Measurements from ENCODE around the gene WNT6. TPM values are rescaled to one million over a fixed set of nuclear protein-coding genes. Genes with fewer than 3 reads are reported as not detected.

Gene WNT6
- total RNA-seq, 2 donors from 2014 or later = 0.23 to 0.24 TPM

DNA sequence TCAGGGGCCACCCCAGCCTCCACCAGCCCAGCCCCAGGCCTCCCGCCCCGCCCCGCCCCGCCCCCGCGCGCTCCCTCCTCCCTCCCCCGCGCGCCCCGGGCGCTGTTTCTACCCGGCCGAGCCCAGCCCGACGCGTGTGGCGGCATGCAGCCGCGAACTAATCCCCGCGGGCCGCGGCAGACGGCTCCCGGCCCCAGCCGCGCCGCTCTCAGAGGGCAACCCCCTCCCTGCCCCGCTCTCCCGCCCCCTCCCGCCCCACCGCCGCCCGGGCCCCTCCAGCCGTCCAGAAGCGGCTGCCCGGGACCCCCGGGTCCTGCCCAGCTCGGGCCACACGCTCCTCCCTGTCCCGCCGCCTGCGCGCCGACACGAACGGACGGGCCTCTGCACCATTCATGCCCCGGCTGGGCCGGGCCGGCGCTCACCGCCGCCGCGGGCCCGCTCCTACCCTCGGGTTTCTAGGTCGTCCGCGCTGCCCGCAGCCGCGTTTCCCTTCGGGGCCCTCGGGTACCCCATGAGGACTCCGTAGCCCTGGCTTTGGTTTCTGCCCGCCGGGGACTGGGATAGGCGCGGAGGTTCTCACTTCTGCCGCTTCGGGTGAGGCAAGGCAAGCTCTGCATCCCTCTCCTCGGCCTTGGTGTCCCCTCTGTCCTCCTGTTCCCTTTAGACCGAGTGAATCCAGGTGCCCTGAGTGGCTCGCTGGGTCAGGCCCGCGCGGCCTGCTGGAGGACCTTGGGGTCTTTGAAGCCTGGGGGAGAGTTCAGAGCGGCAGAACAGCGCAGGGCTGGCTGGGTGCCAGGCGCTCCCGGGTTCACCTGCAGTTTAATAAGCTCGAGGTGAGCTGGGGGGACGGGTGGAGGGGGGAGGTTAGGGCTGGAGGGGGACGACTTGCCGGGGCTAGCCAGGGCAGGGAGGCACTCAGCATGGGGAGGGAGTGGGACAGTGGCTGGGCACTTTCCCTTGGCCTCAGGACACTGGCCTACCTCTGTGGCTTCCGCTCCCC, 24.2 kb downstream of the WNT6 start:
- intact Hi-C loops (cut with DNase I) = no loop called here
- DNase-seq (ENCODE audit: low spot score) = peak; percentile 79

DNA sequence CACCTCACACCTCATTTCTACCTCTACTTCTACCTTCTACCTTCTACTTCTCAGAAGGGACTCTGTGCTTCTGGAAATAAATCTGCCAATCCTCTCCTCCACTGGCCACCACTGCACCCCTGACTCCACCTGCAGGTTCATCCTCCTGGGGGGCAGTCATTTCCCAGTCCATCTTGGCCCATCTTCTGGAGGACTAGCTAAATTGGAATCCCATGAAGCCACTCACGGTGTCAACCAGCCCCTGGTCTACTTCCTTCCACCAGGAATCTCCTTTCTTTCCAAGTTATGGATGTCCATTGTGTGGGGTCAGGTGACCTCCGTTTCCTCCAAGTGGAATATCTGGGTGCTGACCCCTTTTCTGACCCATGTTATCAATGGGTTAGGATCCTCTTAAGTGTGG, 24.9 kb downstream of the WNT6 start:
- intact Hi-C loops (cut with DNase I) = no loop called here
- DNase-seq (ENCODE audit: low spot score) = peak; percentile 52

DNA sequence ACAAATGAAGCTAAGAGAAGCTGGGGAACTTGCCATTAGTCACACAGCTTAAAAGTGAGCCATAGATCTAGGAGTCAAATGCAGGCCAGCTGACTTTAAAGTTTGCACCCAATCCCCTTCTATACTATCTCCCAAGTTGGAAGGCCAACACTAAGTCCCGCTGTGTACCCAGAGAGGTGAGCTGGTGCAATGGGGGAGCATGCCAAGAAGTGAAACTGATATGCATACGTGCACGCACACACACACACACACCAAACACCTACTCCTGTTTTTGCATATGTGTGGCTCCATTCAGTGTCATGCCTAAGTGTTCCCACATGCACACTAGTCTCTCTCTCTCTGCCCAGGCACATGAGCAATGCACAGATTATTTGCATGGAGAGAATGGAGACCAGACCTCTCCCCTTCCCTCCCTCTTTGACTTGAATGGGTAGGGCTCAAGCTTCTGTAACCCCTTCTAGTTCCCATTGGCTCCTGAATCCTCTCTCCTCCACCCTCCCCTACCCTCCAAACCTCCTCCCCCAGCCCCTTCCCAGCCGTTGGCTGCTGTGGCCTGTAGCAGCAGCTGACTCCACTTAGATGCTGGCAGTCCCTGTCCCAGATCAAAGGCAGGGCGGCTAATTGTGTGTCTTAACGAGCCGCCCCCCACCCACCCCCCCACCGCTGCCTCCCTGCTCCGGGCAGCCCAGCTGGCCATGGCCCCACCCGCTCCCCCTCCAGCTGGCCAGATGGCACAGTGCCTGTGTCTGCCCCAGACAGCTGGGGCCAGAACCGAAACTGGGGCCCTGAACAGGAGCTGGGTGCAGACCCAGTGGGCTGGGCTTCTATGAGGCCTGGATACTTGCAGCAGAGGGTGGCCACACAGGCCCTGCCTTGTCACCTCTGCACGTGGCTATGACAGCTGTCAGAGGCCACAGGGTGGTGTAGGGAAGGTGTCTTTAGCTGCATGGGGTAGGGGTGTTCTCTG, 26.7 kb downstream of the WNT6 start:
- peak; percentile 60 for DNase-seq (ENCODE audit: low spot score)
- intact Hi-C loops (cut with DNase I) = no loop called here

DNA sequence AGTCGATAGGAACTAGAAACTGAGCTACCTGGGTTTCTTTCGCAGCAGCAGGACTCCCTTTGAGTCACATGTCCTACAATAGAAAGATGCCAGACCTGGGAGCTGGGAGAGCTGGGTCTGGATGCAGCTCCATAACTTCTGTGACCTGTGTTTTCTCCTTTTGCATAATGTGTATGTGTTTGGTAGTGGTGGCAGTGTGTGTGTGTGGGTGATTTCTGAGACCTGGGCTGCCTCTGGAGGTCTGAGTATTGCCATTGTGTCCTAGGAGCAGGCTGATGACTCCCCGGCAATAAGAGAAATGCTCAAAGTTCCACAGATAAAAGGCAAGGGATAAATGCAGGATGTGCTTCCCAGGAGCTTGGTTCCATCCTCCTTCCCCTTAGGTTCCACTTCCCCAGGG, 27.5 kb downstream of the WNT6 start:
- peak; percentile 20 for DNase-seq (ENCODE audit: low spot score)
- intact Hi-C loops (cut with DNase I) = no loop called here

DNA sequence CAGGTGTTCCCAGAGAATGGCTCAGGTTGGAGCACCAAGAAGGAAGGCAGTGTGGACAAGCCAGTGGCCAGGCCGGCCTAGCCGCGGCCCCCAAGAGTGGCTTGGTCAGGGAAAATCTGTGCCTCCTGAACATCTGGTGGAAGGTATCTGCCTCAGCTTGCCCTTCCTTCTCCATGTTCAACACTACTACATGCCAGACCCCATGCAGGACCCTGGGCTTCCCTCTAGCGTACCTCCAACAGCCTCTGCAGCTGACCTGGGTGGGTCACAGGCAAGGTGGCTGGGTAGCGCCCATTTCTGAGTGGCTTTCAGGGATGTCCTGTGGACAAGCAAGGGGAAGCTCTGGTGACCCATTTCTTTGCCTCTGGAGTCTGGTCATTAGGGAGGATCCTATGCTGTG, 28.7 kb downstream of the WNT6 start:
- peak; percentile 20 for DNase-seq (ENCODE audit: low spot score)
- intact Hi-C loops (cut with DNase I) = no loop called here

DNA sequence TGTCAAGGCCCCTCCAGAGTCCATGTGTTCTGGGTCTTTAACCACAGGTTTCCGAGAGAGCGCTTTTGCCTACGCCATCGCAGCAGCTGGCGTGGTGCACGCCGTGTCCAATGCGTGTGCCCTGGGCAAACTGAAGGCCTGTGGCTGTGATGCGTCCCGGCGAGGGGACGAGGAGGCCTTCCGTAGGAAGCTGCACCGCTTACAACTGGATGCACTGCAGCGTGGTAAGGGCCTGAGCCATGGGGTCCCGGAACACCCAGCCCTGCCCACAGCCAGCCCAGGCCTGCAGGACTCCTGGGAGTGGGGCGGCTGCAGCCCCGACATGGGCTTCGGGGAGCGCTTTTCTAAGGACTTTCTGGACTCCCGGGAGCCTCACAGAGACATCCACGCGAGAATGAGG, 30.3 kb downstream of the WNT6 start:
- DNase-seq (ENCODE audit: low spot score) = peak; percentile 54
- intact Hi-C loops (cut with DNase I) = no loop called here

DNA sequence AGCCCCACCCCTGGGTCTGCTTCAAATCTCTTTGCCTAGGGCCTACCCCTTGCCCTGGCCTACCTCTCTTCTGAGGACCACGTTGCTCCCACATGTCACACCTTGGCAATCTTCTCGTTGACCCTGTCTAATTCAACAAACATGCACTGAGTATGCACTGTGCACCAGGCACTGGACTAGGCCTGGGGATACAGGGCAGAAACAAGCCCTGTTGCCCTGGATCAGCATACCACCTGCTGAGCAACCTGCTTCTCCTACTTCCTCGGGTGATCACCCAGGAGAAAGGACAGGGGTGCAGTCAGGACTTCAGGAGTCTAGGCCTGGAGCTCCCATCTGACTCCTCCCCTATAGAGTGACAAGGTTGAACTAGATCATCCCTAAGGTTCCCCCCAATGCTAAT, 30.8 kb downstream of the WNT6 start:
- DNase-seq (ENCODE audit: low spot score) = peak; percentile 46
- intact Hi-C loops (cut with DNase I) = no loop called here

DNA sequence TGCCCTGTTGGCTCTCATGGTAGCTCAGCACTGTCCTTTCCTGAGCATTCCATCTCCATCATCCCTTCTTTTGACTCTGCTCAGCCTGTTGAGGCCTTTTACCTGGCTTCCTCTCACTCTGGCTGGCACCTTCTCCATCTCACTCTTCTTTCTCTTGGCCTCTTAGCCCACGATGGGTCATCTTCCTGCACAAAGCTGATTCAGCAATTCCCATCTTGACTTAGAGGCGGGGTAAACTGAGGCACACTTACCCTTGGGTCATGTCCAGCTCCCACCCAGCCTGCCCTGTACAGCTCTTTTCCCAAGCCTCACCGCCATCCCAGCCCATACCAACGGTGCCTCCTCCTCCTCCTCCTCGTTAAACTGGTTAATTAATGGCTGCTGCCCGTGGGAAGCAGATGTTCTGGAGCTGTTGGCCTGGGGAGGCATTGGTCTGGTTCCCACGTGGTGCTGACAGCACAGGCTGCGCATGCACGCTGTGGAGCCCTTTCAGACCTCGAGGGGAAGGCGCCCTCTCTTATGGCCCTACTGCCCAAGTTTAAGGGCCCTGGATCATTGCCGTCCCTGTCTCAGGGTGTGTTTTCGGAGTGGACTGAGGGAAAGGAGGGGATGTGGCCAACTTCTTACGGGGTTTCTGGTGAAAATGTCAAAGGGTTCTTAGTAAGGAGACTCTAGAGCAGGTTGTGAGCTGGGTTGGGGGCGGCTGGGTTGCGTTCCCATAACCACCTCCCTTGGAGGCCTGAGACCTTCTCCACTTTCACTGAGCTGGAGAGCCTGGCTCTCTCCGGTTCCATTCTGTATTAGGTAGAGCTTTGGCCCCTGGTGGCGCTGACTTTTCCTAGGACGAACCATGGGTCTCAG, 31.9 kb downstream of the WNT6 start:
- DNase-seq (ENCODE audit: low spot score) = peak; percentile 63
- intact Hi-C loops (cut with DNase I) = loop anchor here in 1 of 2 donors (1.0 kb wide), 1 partner anchor 12 kb away; no protein-coding TSS in a partner anchor

DNA sequence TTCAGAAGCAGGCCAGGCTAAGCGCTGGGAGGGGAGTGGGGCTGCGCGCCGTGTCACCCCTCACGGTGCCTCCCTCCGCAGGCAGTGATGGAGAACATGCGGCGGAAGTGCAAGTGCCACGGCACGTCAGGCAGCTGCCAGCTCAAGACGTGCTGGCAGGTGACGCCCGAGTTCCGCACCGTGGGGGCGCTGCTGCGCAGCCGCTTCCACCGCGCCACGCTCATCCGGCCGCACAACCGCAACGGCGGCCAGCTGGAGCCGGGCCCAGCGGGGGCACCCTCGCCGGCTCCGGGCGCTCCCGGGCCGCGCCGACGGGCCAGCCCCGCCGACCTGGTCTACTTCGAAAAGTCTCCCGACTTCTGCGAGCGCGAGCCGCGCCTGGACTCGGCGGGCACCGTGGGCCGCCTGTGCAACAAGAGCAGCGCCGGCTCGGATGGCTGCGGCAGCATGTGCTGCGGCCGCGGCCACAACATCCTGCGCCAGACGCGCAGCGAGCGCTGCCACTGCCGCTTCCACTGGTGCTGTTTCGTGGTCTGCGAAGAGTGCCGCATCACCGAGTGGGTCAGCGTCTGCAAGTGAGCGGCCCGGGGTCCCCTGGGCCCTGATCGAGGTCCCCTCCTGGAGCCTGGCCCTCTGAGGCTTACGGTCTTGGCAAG, 33.2 kb downstream of the WNT6 start:
- peak; percentile 87 for DNase-seq (ENCODE audit: low spot score)
- intact Hi-C loops (cut with DNase I) = loop anchor here in 1 of 2 donors (1.0 kb wide), 1 partner anchor 14 kb away; no protein-coding TSS in a partner anchor

DNA sequence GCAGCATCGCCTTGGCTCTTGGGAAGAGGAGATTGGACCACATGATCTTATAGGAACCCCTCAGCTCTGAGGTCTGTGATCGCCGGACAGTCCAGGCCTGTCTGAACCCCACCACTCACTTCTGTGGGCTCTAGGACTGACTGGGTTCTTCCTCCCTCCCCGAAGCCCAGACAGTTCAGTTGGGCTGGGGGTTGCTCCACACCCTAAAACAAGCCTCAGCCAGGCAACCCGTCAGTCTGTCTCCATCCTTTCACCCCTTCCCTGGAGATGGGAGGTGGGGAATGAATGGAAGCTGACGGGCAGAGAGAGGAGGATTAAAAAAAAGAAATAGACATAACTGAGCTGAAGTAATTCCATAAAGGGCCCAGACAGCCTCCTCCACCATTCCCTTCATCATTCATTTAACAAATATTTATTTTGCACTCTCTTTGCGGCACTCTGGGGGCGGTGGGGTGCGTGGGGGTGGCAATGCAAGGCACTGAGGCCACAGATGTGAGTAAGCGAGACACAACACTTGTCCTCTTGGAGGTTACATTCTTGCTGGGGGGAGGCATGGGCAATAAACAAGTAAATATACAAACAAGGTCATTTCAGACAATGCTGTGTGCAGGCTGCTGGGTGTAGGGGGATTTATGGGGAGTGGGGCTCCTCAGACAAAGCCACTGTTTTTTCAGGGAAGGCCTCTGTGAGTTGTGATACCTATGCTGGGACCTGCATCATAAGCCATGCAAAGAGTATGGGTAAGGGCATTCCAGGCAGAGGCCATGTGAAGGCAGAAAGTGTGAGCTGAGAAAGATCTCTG, 33.9 kb downstream of the WNT6 start:
- intact Hi-C loops (cut with DNase I) = no loop called here
- DNase-seq (ENCODE audit: low spot score) = peak; percentile 31

DNA sequence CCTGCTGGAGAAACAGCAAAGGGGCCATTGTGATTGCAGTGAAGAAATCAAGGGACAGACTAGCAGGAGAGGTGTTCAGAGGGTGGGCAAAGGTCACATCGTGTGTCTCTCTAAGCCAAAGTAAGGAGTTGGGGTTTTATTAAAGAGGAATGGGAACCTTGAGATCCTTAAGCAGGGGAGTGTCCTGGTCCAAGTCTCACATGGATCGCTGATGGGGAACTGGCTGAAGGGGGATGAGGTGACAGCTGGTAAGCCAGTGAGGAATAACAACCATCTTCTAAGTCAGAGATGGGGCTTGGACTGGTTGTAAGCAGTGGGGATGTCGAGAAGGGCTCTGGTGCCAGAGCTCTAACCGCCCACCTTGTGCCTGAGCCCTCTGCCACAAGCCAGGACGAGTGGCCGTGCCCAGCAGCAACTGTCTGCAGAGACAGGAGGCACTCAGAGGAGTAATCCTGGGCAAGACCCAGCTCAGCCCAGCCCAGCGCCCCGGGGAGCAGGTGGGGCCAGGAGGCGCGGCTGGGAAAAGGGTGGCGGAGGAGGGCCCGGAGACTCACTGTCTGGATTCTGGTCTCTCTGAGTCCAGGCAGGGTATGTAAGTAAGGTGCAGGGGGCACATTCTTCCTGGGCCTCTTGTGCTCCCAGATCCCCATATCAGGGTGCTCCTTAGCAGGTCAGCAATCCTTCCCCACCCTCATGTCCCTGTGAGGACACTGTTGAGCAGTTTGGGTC, 34.7 kb downstream of the WNT6 start:
- intact Hi-C loops (cut with DNase I) = no loop called here
- peak; percentile 42 for DNase-seq (ENCODE audit: low spot score)

DNA sequence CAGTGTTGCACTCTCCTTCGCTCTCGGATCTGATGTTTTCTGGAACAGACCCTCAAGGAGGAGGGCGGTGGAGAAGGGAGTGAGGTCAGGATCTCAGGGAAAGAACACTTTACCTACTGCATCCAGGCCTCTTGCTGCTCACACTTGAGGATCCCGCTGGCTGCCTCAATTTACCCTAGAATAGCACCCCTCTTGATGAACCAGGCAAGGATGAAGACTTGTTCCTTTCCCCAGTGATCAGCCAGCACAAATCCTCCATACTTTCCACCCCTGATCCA, 35.2 kb downstream of the WNT6 start:
- DNase-seq (ENCODE audit: low spot score) = no peak
- intact Hi-C loops (cut with DNase I) = no loop called here

DNA sequence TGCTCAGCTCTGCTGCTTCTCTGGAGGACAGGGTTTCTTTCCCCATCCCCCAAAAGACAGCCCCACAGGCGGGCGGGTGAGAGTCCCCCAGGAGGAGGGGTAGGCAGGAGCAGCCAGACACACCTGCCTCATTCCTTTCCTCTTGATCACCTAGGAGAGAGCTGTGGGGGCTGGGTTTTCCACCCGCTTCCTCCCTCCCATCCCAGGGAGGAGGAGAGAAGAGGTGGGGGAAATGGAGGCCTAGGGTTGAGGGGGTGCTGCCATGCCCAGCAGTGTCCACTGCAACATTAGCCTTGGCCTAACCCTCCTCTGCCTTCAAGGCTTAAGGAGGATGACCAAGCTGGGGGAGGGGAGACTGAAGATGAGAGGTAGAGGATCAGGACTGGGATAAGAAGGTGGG, 35.7 kb downstream of the WNT6 start:
- intact Hi-C loops (cut with DNase I) = no loop called here
- no peak for DNase-seq (ENCODE audit: low spot score)

DNA sequence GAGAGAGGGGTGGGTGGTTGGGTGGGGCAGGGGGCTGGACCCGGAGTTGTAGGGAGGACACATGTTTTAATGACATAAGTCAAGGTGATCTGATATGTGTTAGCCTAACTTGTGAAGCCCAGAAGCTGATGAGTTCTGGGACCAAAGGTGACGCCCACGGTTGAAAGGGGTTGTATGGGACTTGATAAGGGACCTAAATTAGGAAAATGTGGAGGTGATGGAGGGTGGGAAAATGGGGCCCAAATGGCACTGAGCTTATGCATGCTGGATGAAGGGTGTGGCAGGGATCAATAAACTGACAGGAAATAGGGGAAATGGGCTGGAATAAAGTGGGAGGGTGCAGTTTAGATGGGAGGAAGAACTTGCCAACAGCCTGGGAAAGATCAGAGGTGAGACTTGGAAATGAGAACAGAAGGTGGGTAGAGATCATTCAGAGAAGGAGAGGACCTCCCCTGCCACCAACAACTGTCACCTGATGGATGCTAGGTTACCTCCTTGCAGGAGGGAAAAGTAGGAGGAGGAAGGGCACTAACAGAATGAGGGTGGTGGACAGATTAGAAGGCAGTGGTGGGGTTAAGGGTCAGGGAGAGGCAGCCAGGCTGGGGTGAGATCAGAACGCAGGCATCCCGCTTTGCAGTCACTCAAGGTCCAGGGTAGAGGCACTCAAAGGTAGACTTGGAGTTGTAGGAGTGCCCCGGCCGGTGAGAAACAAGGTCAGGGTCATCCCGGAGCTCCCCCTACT, 36.3 kb downstream of the WNT6 start:
- intact Hi-C loops (cut with DNase I) = no loop called here
- no peak for DNase-seq (ENCODE audit: low spot score)

DNA sequence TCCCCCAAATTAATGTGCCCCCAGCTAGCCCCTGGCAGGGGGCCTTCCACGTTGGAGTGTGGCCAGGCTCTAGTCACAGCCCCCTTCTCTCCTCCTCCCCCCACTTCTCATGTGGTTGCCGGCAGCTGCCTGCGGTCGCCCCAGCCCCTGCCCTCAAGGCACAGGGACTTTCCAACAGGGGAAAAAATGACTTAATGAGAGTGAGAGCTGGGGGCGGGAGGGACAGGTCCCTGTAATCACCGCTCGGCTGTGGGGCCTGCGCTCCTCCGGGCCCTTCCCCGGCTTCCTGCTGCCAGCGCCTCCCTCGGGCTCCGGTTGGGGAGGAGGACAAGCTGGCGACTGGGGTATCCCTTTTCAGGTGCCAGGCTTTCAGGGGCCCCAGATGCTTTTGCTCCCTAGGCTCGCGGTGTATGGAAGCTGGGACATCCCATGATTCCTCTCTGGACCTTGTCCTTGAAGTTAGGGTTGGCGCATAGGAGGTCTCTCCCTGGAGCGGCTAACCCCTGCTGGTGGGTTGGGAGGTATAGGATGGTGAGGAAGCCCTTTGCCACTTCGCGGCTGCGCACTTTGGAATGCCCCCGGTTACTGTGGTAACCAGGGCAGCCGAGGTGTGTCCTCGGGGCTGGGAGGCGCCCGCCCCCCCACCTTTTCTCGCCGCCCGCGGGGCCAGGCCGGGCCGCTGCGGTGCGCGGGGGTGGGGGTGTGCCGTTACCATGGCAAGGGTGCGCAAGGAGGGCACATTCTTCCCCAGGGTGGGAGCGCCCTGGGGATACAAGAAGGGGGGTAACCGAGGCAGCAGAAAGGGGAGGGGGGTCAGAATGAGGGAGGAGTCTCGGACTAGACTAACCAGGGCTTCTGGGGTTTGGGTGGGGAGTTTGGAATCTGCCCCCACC, 37.1 kb downstream of the WNT6 start:
- no peak for DNase-seq (ENCODE audit: low spot score)
- intact Hi-C loops (cut with DNase I) = no loop called here
